H9 (cell line): ENCODE results near the gene FA2H. TPM values are rescaled to one million over a fixed set of nuclear protein-coding genes. Genes with fewer than 3 reads are reported as not detected.

Experiments used
- DNase-seq: peaks from one replicate; pipeline ENCODE4 v3.0.0-alpha.2; 2017
- H2AFZ ChIP-seq: one replicate; pipeline ENCODE4 v1.6.1; 2013; ENCODE audit warnings: mild to moderate bottlenecking, low read length, control low read depth, moderate library complexity
- H2AK5ac ChIP-seq: 2 replicates; pipeline ENCODE4 v1.6.1; 2013; ENCODE audit warnings: low read length, control low read depth, mixed read lengths; ENCODE audit not compliant: insufficient read length
- H2BK120ac ChIP-seq: one replicate; pipeline ENCODE4 v1.6.1; 2013; ENCODE audit warnings: low read depth, mild to moderate bottlenecking, low read length, control low read depth, inconsistent platforms; ENCODE audit not compliant: poor library complexity, severe bottlenecking
- H2BK12ac ChIP-seq: 2 replicates; pipeline ENCODE4 v1.6.1; 2013; ENCODE audit warnings: low read length, control low read depth, mixed read lengths, low read depth; ENCODE audit not compliant: insufficient read length
- H2BK15ac ChIP-seq: 2 replicates; pipeline ENCODE4 v1.6.1; 2013; ENCODE audit warnings: low read depth, low read length, control low read depth
- H2BK20ac ChIP-seq: one replicate; pipeline ENCODE4 v1.6.1; 2013; ENCODE audit warnings: low read depth, mild to moderate bottlenecking, low read length, control low read depth, inconsistent platforms; ENCODE audit not compliant: poor library complexity, severe bottlenecking
- H2BK5ac ChIP-seq: 2 replicates; pipeline ENCODE4 v1.6.1; 2013; ENCODE audit warnings: low read length, control low read depth, mixed read lengths; ENCODE audit not compliant: insufficient read length
- H3K14ac ChIP-seq: 2 replicates; pipeline ENCODE4 v1.6.1; 2013; ENCODE audit warnings: low read length, control low read depth; ENCODE audit not compliant: insufficient read depth
- H3K18ac ChIP-seq: 2 replicates; pipeline ENCODE4 v1.6.1; 2013; ENCODE audit warnings: low read depth, mild to moderate bottlenecking, mixed read lengths, low read length, control low read depth; ENCODE audit not compliant: insufficient read length
- H3K23ac ChIP-seq: 2 replicates; pipeline ENCODE4 v1.6.1; 2013; ENCODE audit warnings: low read length, control low read depth, mixed read lengths, low read depth; ENCODE audit not compliant: insufficient read length
- H3K23me2 ChIP-seq: 2 replicates; pipeline ENCODE4 v1.6.1; 2013; ENCODE audit warnings: low read depth, mild to moderate bottlenecking, mixed read lengths, low read length, control low read depth; ENCODE audit not compliant: insufficient read length, poor library complexity, severe bottlenecking
- H3K27ac ChIP-seq: 2 replicates; pipeline ENCODE4 v1.5.1; 2013; ENCODE audit warnings: low read length, control low read depth, mixed read lengths, low read depth; ENCODE audit not compliant: insufficient read length
- H3K27me3 ChIP-seq: 2 replicates; pipeline ENCODE4 v1.6.1; 2013; ENCODE audit warnings: low read length, control low read depth, inconsistent platforms; ENCODE audit not compliant: insufficient read depth
- H3K4ac ChIP-seq: 2 replicates; pipeline ENCODE4 v1.6.1; 2013; ENCODE audit warnings: low read depth, mild to moderate bottlenecking, control low read depth, inconsistent platforms, low read length, moderate library complexity
- H3K4me1 ChIP-seq: 2 replicates; pipeline ENCODE4 v1.6.1; 2013; ENCODE audit warnings: low read length, control low read depth, inconsistent platforms; ENCODE audit not compliant: insufficient read depth
- H3K4me2 ChIP-seq: 2 replicates; pipeline ENCODE4 v1.6.1; 2013; ENCODE audit warnings: low read length, control low read depth, mixed read lengths; ENCODE audit not compliant: insufficient read length, insufficient read depth
- H3K56ac ChIP-seq: 2 replicates; pipeline ENCODE4 v1.6.1; 2013; ENCODE audit warnings: low read depth, mild to moderate bottlenecking, mixed read lengths, low read length, control low read depth; ENCODE audit not compliant: insufficient read length
- H3K79me1 ChIP-seq: 2 replicates; pipeline ENCODE4 v1.6.1; 2013; ENCODE audit warnings: low read depth, mild to moderate bottlenecking, moderate library complexity, low read length, control low read depth, inconsistent platforms; ENCODE audit not compliant: insufficient read depth, poor library complexity, severe bottlenecking
- H3K79me2 ChIP-seq: 2 replicates; pipeline ENCODE4 v1.6.1; 2013; ENCODE audit warnings: low read length, control low read depth, inconsistent platforms; ENCODE audit not compliant: insufficient read depth
- H3K9ac ChIP-seq: 2 replicates; pipeline ENCODE4 v1.6.1; 2013; ENCODE audit warnings: low read length, control low read depth, mixed read lengths; ENCODE audit not compliant: insufficient read length; ENCODE audit errors: extremely low read depth
- H3K9me3 ChIP-seq: one replicate; pipeline ENCODE4 v1.6.1; 2013; ENCODE audit warnings: low read depth, low read length, inconsistent platforms; ENCODE audit not compliant: control insufficient read depth
- H3T11ph ChIP-seq: one replicate; pipeline ENCODE4 v1.6.1; 2013; ENCODE audit warnings: mild to moderate bottlenecking, low read length, control low read depth, inconsistent platforms
- H4K20me1 ChIP-seq: one replicate; pipeline ENCODE4 v1.6.1; 2013; ENCODE audit not compliant: control insufficient read depth, insufficient read length, insufficient read depth
- H4K5ac ChIP-seq: 2 replicates; pipeline ENCODE4 v1.6.1; 2013; ENCODE audit warnings: low read depth, mild to moderate bottlenecking, mixed read lengths, low read length, control low read depth; ENCODE audit not compliant: insufficient read length
- H4K8ac ChIP-seq: replicated peaks from 2 replicates; pipeline ENCODE4 v1.6.1; 2013; ENCODE audit warnings: low read length, control low read depth, mixed read lengths, low read depth; ENCODE audit not compliant: insufficient read length
- H4K91ac ChIP-seq: 2 replicates; pipeline ENCODE4 v1.6.1; 2013; ENCODE audit warnings: low read depth, mild to moderate bottlenecking, moderate library complexity, mixed read lengths, low read length, control low read depth; ENCODE audit not compliant: insufficient read length
- H3K27ac Mint-ChIP-seq, 3 experiments: 2 replicates in 2 of 3; 3 replicates in 1 of 3; pipeline ENCODE4 v1.8.0; 2020 to 2021; ENCODE audit warnings: mixed read lengths in 3 of 3, mild to moderate bottlenecking in 1 of 3, moderate library complexity in 1 of 3
- H3K27me3 Mint-ChIP-seq: 2 replicates; pipeline ENCODE4 v1.8.0; 2021; ENCODE audit warnings: low read depth, mild to moderate bottlenecking, moderate library complexity, mixed read lengths
- H3K36me3 Mint-ChIP-seq, 3 experiments: 2 replicates in 2 of 3; 3 replicates in 1 of 3; pipeline ENCODE4 v1.8.0; 2020 to 2021; ENCODE audit warnings: low read depth in 3 of 3, mixed read lengths in 3 of 3; ENCODE audit not compliant: insufficient read depth in 1 of 3
- H3K4me1 Mint-ChIP-seq, 2 experiments: 2 replicates each; pipeline ENCODE4 v1.8.0; 2020; ENCODE audit warnings: mixed read lengths in 2 of 2
- H3K4me3 Mint-ChIP-seq, 2 experiments: 2 replicates in 1 of 2; 3 replicates in 1 of 2; pipeline ENCODE4 v1.8.0; 2020 to 2021; ENCODE audit warnings: mild to moderate bottlenecking in 2 of 2, mixed read lengths in 2 of 2, moderate library complexity in 1 of 2
- H3K9me3 Mint-ChIP-seq, 2 experiments: 2 replicates in 1 of 2; 3 replicates in 1 of 2; pipeline ENCODE4 v1.8.0; 2020; ENCODE audit warnings: mild to moderate bottlenecking in 2 of 2, mixed read lengths in 2 of 2, moderate library complexity in 1 of 2
- CTCF ChIP-seq: fragments of 200-600 bp; sonication (generic); conservative IDR thresholded peaks from 3 replicates; pipeline ENCODE4 v1.8.0; 2021; ENCODE audit warnings: antibody characterized with exemption, mild to moderate bottlenecking
- WGBS: extraction: QIAGEN DNeasy Blood & Tissue Kit; methylation state at CpG from one replicate; pipeline ENCODE4 v1.1.7; 2013; ENCODE audit warnings: missing lambda C conversion rate, low lambda C conversion rate, mixed read lengths; ENCODE audit not compliant: insufficient read length; ENCODE audit errors: extremely low coverage; 5-methylcytosine and 5-hydroxymethylcytosine counted together
- total RNA-seq: library from RNA; stranded (reverse); gene quantifications from 2 replicates; pipeline ENCODE4 v1.2.1, GENCODE V29; 2021

The FA2H gene
- total RNA-seq, 1 experiment from 2014 or later, result 25.1 TPM

DNA sequence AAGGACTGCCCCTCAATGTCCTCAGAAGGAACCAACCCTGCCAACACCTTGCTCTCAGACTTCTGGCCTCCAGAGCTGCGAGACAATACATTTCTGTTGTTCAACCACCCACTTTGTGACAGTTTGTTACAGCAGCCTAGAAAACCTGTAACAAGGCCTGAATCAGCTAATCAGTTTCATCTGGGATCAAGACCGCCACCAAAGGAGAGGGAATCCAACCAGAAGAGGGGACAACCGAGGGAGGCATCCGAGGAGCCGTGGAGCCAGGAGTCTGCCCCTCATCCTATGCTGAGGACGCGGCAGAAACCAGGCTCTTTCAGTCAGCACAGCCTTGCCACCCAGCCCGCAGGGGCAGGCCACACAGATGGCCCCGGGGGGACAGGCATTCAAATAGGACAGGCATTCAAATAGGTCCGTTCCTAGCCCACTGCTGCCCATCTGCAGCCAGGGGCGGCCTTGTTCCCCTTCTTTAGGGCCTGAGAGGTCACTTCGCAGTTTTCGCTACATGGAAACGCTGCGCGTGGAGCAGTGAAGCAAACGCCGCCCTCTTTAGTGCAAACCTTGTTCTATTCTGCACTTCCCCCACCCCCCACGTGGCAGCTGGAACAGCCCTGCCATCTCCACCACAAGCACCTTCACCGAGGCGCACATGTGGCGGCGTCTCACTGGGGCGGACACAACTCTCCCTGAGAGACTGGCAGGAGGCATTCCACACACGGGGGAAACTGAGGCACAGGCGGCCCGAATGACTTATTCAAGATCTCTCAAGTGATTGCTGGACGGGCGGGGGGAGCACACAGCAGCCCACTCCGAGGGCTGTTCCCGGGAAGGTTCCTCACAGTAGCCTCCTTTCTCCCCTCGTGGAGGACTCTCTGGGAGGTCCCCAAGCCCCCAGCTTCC lies 26.7 kb downstream of the FA2H start:
- Histone ChIP-seq H3K23ac (no peak overlapping the region), H3K9ac (no peak overlapping the region), H4K8ac (no peak overlapping the region), H3K23me2 (peaks cover 4% of the 10 kb centered on the region), H4K20me1 (no peaks in the 10 kb centered on the region), H3T11ph (no peak overlapping the region), H2BK15ac (no peak overlapping the region), H2BK5ac (no peak overlapping the region), H4K5ac (no peak overlapping the region), H3K4ac (no peak overlapping the region), H3K79me2 (no peaks in the 10 kb centered on the region), H3K27me3 (no peaks in the 10 kb centered on the region), H3K4me2 (no peak overlapping the region), H3K18ac (no peak overlapping the region), H3K56ac (no peak overlapping the region), H3K79me1 (no peaks in the 10 kb centered on the region), H3K14ac (peak overlapping the region; percentile 47; the same call in 1 of the 2 replicates), H2AFZ (no peak overlapping the region), H2BK20ac (no peak overlapping the region), H3K27ac (no peak overlapping the region), H2BK12ac (no peak overlapping the region), H2AK5ac (no peak overlapping the region), H2BK120ac (no peak overlapping the region), H3K9me3 (no peaks in the 10 kb centered on the region), H3K4me1 (peaks cover 2% of the 10 kb centered on the region; the same call in 1 of the 2 replicates), H4K91ac (no peak overlapping the region)
- Mint-ChIP-seq H3K27me3 (no peaks in the 10 kb centered on the region; the same call in 1 of the 2 replicates), H3K27ac (no peak overlapping the region; a peak in 1 of 7 replicates), H3K4me1 (peaks cover 29 to 37% of the 10 kb centered on the region in 2 experiments), H3K4me3 (no peak overlapping the region), H3K9me3 (peaks cover 0 to 1% of the 10 kb centered on the region in 2 experiments; a peak in 1 of 5 replicates), H3K36me3 (peaks cover 0 to 4% (median 0%) of the 10 kb centered on the region in 3 experiments; a peak in 2 of 7 replicates)
- no peak for TF ChIP-seq CTCF
- DNase-seq, result no peak
- WGBS, result no CpG with 5 or more reads among the region's 32 CpGs
